ENCODE measurements around the gene TMEM69. TPM values are rescaled to one million over a fixed set of nuclear protein-coding genes. Genes with fewer than 3 reads are reported as not detected.

Gene TMEM69
- total and polyA plus RNA-seq, 2 of the 8 experiments (the other 6 are each of a cell fraction or from before 2014, with no cell fraction given): 39.0 to 123 TPM

DNA sequence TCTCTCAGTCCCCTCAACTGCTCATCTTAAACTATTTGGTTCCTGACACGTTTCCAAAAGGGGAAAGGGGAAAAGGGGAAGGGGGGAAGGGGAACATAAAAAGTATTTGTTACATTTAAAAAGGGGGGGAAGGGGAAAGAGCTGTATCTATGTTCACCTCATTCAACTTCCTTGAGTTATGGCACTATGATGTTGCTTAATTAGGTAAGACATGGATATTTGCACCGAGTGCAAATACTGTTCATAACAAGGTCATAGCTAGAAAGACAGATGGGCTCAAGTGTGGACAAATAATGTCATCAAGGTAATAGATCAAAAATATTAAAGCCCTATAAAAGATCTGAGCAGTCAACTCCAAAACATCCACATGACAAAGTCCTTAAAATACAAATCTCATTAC, 27.6 kb upstream of the TMEM69 start:
- Histone ChIP-seq H2BK15ac (ENCODE audit: low read length) (no peak overlapping the region), H2BK120ac (replicated peaks; ENCODE audit: low read depth, low read length) (no peak overlapping the region), H2BK12ac (ENCODE audit: low read depth, low read length) (no peak overlapping the region), H4K5ac (ENCODE audit: insufficient read length, low read depth, low read length) (no peak overlapping the region), H3K27ac (ENCODE audit: low read depth, low read length) (no peak overlapping the region), H2AK5ac (ENCODE audit: low read depth, low read length) (no peak overlapping the region), H3K9me3 (ENCODE audit: insufficient read depth in 2 of 2, low read depth in 1 of 2, low read length in 1 of 2) (no peaks in the 10 kb centered on the region), H3K36me3 (ENCODE audit: control insufficient read depth in 2 of 4, insufficient read depth in 4 of 4, low read length in 3 of 4) (peaks cover 19 to 56% (median 33%) of the 10 kb centered on the region in 4 experiments), H3K56ac (replicated peaks; ENCODE audit: insufficient read length, low read depth, low read length) (no peak overlapping the region), H2AFZ (ENCODE audit: low read length) (no peak overlapping the region), H3K4ac (replicated peaks; ENCODE audit: insufficient read length, low read depth, low read length) (no peak overlapping the region), H3K23me2 (ENCODE audit: low read depth, low read length) (no peaks in the 10 kb centered on the region), H2BK20ac (ENCODE audit: low read length) (no peak overlapping the region), H3K14ac (ENCODE audit: insufficient read length) (no peak overlapping the region), H3K79me2 (ENCODE audit: control insufficient read depth in 1 of 2, insufficient read depth in 2 of 2, low read length in 2 of 2) (peaks cover 3 to 54% of the 10 kb centered on the region in 2 experiments), H3K18ac (ENCODE audit: extremely low read depth, low read length) (no peak overlapping the region), H3K79me1 (ENCODE audit: low read depth, low read length) (peaks cover 3% of the 10 kb centered on the region; the same call in 1 of the 2 replicates), H3K27me3 (replicated peaks in 1 of 4; ENCODE audit: control insufficient read depth in 3 of 4, extremely low read depth in 1 of 4, insufficient read depth in 3 of 4, low read length in 3 of 4) (no peaks in the 10 kb centered on the region), H3K9ac (replicated peaks in 1 of 4; ENCODE audit: extremely low read depth in 1 of 4, low read depth in 3 of 4, low read length in 3 of 4) (no peak overlapping the region), H3K23ac (ENCODE audit: insufficient read length) (no peak overlapping the region), H4K20me1 (replicated peaks in 1 of 2; ENCODE audit: control insufficient read depth in 1 of 2, insufficient read depth in 2 of 2, low read length in 2 of 2) (peaks cover 0 to 7% of the 10 kb centered on the region in 2 experiments), H3K4me1 (replicated peaks in 1 of 4; ENCODE audit: control insufficient read depth in 3 of 4, insufficient read depth in 4 of 4, low read length in 3 of 4) (no peaks in the 10 kb centered on the region), H4K8ac (ENCODE audit: extremely low read depth, insufficient read depth, low read length) (no peak overlapping the region), H4K91ac (replicated peaks; ENCODE audit: insufficient read length, low read length) (no peak overlapping the region), H2BK5ac (ENCODE audit: low read depth, low read length) (no peak overlapping the region), H3K4me2 (ENCODE audit: insufficient read depth in 1 of 2, low read depth in 2 of 2, low read length in 2 of 2) (no peak overlapping the region), H3K4me3 (ENCODE audit: extremely low read depth in 1 of 4, insufficient read depth in 2 of 4, low read depth in 3 of 4, low read length in 4 of 4) (no peak overlapping the region)
- 93% methylated on average over 2 of the region's 2 CpGs; no CpG with 5 or more reads in 1 of the 2 experiments for WGBS, 2 experiments (ENCODE audit: extremely low coverage in 1 of 2, insufficient coverage in 1 of 2, insufficient read length in 1 of 2, insufficient replicate concordance in 2 of 2, low coverage in 1 of 2, low lambda C conversion rate in 2 of 2, missing lambda C conversion rate in 1 of 2)
- CTCF ChIA-PET (ENCODE audit: partially characterized antibody): interaction anchor here (0.7 to 1.1 kb wide), 2 partner anchors 13 to 80 kb away, joined by 3 read pairs; no protein-coding TSS in a partner anchor
- DNase-seq (ENCODE audit: low read depth in 1 of 2, low spot score in 2 of 2) (no peak), FAIRE-seq (no peak)
- POLR2A ChIA-PET (ENCODE audit: partially characterized antibody): interaction anchor here (1.0 kb wide), 1 partner anchor 26 kb away, joined by 4 read pairs; the partner anchor contains the start of gene GPBP1L1
- TF ChIP-seq CHD1 (IDR thresholded peaks at IDR 0.05; ENCODE audit: low read depth, low read length) (no peak), NRF1 (IDR thresholded peaks at IDR 0.05; ENCODE audit: low read depth, low read length) (no peak), HDAC6 (IDR thresholded peaks at IDR 0.05; ENCODE audit: low read depth, low read length) (no peak), POLR2A (IDR thresholded peaks at IDR 0.05; ENCODE audit: control extremely low read depth in 1 of 2, low read depth in 2 of 2, low read length in 2 of 2) (no peak), EP300 (IDR thresholded peaks at IDR 0.05; ENCODE audit: borderline replicate concordance in 1 of 2, low read depth in 2 of 2, low read length in 2 of 2) (no peak), FOSL1 (IDR thresholded peaks at IDR 0.05; ENCODE audit: insufficient read depth, low read depth, low read length) (no peak), ZNF274 (IDR thresholded peaks at IDR 0.05; ENCODE audit: borderline replicate concordance, extremely low read depth, low read length) (no peak), JUND (IDR thresholded peaks at IDR 0.05; ENCODE audit: low read length) (no peak), PHF8 (conservative IDR thresholded peaks at IDR 0.05; ENCODE audit: low read depth, low read length) (no peak), SIRT6 (IDR thresholded peaks at IDR 0.05; ENCODE audit: low read length) (no peak), TAF1 (IDR thresholded peaks at IDR 0.05; ENCODE audit: low read depth, low read length) (no peak), SP2 (IDR thresholded peaks at IDR 0.05; ENCODE audit: low read length) (no peak), RFX5 (IDR thresholded peaks at IDR 0.05; ENCODE audit: borderline replicate concordance, low read depth, low read length) (no peak)
- TF ChIP-seq, protein P1, sequence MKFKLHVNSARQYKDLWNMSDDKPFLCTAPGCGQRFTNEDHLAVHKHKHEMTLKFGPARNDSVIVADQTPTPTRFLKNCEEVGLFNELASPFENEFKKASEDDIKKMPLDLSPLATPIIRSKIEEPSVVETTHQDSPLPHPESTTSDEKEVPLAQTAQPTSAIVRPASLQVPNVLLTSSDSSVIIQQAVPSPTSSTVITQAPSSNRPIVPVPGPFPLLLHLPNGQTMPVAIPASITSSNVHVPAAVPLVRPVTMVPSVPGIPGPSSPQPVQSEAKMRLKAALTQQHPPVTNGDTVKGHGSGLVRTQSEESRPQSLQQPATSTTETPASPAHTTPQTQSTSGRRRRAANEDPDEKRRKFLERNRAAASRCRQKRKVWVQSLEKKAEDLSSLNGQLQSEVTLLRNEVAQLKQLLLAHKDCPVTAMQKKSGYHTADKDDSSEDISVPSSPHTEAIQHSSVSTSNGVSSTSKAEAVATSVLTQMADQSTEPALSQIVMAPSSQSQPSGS (IDR thresholded peaks at IDR 0.05; ENCODE audit: low read length): no peak
